GM18519 (cell line): ENCODE measurements around the gene PPARA.

ENCODE experiments used
- ATAC-seq: cut with Tn5 transposase; IDR thresholded peaks from one replicate; pipeline ENCODE4 v1.9.1; 2021; ENCODE audit warnings: mild to moderate bottlenecking, moderate library complexity; ENCODE audit not compliant: unreplicated experiment, low FRiP score

Gene PPARA

DNA sequence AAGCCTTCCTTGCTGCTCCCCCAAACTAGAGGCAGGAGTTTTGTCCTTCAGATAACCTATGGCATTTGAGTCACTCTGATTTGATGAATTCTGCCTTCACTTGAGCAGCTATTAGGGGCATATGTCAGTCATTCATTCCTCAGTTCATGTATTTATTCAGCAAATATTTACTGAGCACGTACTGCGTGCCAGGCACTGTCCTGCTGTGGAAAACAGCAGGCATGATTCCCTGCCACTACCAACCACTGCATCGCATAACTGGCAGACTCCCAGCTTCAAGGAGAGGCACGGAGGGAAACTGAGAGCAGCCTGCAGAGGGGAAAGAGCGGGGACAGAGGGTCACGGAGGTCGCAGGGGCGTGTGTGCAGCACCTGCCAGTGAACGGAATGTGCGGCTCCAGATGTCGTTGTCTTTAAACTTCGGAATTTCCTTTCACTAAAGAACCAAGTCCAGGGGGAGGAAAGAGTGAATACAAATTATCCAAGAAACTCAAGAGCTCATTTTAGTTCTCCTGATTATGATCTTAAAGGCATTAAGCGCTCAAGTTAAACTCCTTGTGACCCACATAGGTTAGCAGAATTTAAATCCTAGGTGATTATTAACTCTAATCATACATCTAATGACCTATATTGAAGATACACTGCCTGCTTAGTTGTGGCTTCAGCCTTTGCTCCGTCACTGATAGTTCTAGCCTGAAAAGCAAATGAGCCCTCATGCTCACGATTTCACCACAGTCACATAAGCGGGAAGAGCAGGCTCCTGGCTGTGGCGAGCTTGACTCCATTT is 12.6 kb downstream of the PPARA start:
- ATAC-seq: no peak

DNA sequence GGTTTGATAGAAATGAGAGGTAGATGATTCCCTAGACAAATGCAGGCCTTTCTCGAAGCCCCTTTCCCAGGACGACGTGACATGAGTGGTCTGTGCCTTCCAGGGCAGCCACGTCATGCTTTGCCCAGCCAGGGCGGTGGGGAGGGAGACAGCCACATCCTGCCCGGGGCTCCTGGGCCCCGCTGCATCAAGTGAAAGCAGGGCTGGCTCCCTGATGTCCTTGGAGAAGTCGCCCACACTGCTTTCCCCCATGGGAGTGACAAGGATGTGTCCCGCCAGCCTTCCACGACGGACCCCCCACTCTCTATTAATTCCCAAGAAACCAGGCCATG is 13.2 kb downstream of the PPARA start:
- no peak for ATAC-seq

DNA sequence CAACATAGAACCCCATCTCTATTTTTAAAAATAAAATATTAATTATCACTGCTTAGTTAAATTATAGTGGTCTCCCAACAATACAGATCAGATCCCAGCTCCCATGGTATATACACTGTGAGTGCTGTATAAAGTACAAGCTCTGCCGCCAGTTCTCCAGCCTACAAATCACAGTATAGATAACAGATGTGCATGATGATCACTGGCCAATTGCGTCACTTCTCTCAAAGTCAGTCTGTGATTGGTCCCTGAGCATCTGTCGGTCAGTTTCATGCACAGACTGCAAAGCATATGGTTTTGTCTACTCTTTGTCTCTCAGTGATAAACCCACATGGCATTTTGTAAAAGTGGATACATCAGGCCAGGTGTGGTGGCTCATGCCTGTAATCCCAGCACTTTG is 15.7 kb downstream of the PPARA start:
- no peak for ATAC-seq

DNA sequence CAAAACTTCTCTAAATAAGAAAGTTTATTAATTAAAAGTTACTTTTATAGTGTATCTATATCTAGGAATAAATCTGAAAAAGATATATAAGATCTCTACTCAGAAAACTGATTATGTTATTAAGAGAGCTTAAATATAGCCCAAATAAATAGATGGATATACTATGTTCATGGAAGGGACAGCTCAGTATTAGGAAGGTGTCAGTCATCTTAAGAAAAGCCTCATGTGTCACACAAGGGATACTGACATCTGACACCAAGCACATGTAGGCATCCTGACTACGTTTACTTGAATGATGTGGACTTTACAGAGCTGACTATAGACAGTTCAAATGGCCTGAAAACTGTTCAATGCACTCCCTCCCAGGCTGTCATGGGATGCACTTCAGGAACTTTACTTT is 19.3 kb downstream of the PPARA start:
- no peak for ATAC-seq

DNA sequence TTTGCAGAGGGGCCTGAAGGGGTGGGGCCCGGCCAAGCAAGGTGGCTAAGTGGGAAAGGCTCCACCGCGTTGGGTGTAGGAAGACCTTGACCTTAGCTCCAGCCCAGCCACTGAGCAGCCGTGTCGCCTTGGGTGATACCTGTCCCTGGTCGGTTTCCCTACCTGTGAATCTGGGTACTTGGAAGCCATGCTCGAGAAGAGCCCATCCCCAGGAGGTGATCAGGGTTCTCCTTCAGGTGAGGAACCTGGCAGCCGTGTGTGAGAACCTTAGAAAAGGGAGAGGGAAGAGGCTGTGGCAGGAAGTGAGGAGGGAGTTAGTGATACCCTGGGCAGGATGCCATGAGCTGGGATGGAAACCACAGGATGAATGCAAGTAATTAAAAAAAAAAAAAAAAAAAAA is 21.6 kb downstream of the PPARA start:
- ATAC-seq: no peak

DNA sequence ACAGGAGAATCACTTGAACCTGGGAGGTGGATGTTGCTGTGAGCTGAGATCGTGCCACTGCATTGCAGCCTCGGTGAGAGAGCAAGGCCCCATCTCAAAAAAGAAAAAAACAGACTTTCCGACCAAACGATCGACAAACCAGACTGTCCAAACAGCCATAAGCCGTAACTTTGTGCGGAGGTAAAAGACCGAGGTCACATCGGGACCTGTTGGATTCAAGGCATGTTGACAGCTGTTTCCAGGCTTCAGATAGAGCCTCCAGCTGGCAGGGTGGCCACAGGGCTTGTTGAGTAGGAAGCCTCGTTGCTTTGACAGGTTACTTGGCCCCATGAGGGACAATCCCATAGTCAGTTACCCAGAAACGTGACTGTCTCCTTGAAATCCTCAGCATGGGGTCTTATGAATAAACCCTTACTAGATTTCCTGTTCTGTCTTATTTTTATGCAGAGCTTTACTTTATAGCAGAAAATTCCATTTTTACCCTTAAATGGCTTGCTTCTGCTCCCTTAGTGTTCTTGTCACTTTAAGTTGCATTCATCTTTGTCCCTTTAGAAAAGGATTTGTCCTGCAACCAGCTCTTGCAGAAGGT is 22.3 kb downstream of the PPARA start:
- no peak for ATAC-seq

DNA sequence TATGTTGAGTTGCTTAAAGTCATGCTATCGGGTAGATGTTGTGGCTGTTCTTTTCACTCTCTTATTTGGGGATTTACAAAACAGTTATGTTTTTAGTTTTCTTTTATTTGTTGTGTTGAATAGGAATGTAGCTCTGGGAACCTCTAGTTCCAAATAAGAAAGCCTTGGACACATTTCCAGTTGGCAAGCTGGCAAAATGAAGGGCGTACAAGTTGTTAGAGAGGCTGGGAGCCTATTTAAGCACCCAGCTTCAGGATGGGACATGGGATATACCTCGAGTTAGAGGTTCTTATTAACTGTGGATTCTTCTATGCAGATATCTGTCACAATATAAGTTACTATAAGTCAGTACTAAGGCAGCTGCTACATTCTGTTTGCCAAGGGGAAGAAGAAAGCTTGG is 22.8 kb downstream of the PPARA start:
- ATAC-seq: no peak

DNA sequence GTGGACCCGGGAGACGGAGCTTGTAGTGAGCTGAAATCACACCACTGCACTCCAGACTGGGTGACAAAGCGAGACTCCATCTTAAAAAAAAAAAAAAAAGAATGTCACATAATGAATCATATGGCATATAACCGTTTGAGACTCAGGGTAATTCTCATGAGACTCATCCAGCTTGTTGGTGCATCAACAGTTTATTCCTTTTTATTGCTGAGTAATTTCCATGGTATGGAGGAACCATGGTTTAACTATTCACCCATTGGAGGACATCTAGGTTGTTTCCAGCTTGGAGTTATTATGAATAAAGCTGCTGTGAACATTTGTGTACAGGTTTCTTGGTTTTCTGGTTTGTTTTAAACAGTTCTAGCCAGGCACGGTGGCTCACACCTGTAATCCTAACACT is 25.3 kb downstream of the PPARA start:
- ATAC-seq: no peak

DNA sequence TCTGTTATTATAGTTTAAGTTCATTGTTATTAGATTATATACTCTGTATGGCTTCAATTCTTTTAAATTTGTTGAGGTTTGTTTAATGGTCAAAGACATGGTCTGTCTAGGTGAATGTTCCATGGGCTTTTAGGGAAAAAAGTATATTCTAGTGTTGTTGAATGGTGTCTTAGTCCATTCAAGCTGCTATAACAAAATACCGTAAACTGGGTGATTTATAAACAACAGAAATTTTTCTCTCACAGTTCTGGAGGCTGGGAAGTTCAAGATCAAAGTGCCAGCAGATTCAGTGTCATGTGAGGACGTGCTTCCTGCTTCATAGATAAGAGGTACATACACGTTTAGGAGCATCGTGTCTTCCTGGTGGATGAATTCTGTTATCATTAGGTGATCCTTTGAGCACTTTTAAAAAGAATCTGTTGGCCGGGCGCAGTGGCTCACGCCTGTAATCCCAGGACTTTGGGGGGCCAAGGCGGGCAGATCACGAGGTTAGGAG is 26.2 kb downstream of the PPARA start:
- ATAC-seq: no peak

DNA sequence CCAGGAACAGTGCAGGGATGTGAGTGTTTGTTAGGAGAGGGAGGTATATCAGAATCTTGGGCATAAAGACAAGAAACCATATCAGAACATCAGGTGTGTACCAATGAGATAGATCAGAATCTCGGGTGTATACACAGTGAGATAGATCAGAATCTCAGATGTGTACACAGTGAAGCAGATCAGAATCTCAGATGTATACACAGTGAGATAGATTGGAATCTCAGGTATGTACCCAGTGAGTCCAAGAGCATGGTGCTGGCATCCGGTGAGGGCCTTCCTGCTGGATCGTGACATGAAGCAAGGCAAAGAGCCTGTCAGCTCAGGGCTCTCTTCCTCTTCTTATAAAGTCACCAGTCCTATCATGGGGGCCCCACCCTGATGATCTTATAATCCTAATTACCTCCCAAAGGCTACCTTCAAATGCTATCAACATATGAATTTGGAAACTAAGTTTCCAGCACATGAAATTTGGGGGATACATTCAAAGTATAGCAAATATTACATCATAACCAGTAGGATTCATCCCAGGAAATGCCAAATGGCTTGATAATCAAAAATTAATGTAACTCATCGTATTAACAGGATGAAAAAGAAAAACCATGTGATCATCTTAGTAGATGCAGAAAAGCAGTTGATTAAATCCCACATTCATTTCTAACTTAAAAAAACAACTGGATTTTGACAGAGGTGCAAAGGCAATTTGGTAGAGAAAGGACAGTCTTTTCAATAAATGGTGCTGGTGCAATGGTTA is 28.6 kb downstream of the PPARA start:
- no peak for ATAC-seq

DNA sequence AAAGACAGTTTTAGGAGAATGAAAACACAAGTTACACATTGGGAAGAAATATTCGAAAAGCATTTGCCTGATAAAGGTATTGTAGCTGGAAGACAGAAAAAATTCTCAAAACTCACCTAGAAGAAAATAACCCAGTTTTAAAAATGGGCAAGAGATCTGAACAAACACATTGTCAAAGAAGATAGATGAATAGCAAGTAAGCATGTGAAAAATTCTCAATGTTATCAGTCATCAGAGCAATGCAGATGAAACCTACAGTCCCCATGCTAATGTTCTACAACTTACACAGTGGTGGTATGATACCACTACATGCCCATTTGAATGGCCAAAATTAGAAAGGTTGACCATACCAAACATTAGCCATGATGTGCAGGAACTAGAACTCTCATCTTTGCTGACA is 29.4 kb downstream of the PPARA start:
- no peak for ATAC-seq

DNA sequence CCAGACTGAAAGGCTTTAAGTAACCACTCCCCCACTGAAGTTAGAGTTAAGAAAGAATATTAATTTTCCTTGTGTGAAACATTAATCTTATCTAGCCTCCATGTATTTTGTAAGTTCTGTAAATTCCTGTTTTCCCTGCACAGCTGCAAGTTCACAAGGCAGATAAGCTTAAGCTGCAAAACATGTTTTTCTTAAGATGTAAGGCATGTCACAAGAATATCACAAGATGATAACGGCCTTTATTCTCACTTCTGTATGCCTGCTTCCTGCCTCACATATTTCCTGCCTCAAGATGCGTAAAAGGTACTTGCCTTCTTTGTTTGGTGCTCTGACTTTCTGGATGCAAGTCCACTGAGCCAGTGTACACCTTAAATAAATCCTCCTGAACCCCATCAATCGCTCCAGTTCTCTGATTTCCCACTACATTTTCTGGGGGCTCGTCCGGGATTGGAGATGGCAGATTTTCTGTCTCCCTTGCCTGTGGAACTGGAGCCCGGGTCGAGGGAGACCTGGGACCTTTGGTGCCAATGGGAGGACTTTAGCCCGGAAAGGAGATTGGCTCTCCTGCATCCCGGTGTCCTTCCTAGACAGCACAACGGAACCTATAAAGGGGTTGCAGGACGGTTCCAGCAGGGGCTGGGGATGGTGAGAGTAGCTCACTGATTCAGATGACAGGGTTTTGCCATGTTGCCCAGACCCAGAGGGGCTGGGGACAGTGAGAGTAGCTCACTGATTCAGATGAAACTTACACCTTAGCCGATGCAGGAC is 30.2 kb downstream of the PPARA start:
- no peak for ATAC-seq

DNA sequence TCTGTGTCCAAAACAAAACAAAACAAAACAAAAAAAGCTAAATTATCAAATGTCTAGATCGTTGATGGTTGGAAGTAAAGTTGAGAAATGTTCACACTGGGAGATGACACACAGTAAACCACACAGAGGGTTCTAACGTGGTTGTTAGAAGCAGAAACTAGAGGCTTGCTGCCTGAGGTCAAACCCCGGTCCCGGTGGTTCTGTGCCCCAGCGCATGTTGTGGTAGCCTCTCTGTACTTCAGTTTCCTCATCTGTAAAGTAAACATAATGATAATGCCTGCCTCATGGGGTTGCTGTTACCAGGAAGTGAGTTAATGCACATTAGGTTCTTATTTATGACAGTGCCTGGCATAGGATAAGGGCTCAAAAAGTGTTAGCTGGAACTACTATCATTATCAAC is 33.4 kb downstream of the PPARA start:
- no peak for ATAC-seq

DNA sequence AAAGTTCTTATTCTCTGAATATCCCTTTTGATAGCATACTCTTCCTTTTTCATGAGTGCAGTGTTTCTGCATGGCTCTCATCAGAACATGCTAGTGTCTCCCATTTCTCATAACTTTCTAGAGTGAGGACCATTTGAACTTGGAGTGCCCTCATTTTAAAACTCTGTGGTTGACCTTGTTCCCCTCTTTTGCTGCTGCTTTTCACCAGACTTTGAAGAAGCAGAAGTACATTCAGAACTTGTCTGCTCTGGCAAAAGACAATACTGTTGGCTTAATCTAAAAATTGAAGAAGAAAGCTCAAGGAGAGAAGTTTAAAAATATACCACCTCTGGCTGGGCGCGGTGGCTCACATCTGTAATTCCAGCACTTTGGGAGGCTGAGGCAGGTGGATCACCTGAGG is 35.0 kb downstream of the PPARA start:
- ATAC-seq: no peak

DNA sequence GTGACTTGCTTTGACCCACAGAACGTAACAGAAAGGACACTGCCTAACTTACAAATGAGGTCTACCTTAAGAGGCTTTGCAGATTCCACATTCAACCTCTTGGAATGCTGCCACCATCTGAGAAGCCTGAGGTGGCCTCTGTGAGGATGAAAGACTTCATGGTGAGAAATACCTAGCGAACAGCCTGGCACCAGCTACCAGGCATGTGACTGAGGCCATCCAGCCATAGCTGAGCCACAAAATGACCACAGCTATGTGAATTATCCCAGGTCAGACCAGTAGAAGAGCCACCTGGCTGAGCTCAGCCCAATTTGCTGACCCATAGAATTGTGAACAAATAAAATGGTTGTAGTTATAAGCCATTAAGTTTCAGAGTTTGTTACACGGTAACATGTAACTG is 37.5 kb downstream of the PPARA start:
- no peak for ATAC-seq

DNA sequence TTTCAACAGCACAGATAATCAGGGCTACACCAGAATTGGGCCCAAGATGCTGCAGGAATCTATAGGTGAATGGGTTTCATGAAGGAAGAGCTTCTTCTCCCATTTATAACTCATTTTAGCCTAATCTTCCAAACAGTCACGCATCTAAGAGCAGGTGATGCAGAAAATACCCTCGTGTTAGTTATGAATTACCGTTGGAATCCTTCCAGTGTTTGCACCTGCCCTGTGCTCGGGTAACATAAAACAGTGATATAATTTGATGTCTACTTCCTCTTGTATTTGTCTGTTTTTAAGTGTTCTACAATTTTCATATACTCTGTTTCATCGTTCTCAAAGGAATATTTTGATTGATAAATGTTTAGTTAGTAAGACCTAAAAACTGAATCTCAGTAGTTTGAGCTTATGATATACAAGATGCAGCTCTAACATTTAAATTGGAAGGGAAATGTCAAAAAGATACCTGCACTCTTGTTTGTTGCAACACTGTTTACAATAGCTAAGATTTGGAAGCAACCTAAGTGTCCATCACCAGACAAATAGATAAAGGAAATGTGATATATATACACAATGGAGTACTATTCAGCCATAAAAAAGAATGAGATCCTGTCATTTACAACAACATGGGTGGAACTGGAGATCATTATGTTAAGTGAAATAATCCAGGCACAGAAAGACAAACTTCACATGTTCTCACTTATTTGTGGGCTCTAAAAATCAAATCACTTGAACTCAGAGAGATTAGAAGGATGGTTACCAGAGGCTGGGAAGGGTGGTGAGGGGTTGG is 42.1 kb downstream of the PPARA start:
- no peak for ATAC-seq

DNA sequence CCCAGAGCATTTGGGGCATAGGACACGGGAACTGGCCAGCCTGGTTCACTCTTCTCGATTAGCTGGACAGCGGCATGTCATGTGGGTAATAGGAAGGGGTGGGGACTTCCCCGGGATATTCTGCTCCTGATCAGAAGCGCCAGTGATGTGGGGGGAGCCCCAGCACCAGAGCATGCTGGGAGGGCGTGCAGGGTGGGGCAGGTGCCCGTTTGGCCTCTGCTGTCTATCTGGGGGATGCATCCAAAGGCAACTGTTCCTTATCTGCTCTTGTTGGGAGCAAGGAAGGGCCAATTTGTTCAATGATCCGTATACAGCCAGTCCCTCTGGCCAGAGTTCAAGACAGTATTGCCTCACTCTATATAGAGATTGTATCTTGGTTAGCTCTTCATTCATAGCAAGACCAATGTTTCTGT is 43.6 kb downstream of the PPARA start:
- ATAC-seq: no peak

DNA sequence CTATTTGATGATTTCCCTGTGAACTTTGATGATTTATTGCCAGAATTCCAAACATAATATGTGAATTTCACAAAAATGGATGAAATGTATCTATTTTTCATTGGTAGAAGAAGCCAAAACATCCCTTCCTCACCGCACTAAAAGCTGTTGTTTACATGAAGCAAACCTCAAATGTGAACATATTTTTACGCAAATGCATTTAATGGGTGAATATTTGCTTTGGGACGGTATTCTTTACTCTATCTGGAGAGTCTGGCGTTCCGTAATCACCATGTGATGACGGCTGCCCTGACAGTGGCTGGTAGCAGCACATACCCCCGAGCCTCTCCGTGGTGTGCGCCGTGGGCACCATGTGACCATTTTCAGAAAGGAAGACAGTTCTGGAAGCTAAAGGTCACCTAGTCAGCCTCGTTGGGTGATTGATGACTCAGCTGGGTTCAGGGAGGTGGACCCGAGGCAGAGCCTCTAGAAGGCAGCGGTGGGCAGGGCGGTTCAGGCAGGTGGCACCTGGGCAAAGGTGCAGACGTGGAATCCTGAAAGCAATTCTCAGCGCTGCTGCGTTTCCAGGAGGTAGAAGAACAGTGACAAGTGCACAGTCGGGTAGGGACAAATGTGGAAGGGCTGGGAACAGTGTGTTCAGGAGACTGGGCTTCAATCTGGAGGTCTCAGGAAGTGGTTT is 45.3 kb downstream of the PPARA start:
- ATAC-seq: no peak

DNA sequence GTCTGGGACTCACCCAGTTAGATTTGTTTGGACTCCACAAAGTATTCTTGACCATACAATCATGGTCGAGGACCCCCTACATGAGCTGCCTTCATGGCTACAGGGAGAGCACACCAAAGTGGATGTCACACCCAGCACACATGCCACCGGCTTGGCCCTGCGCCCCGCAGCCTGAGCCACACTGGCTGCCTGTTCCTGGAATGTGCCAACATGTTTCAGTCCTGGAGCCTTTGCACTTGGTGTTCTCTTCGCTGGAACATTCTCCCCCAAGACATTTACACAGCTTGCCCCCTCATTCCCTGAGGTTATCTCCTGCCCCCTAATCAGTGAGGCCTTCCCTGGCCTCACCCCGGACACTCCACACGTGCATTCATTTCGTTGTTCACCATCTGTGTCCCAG is 46.0 kb downstream of the PPARA start:
- ATAC-seq: no peak

DNA sequence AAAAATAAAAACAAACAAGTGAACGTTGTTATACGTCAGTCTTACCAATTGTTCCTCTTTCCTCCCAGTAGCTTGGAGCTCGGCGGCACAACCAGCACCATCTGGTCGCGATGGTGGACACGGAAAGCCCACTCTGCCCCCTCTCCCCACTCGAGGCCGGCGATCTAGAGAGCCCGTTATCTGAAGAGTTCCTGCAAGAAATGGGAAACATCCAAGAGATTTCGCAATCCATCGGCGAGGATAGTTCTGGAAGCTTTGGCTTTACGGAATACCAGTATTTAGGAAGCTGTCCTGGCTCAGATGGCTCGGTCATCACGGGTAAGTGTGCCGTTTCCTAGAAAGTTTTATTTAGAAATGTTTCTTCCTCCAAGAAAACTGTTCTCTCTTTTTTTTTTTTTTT is 47.9 kb downstream of the PPARA start:
- ATAC-seq: no peak
